ENCODE data around the gene RHOBTB1.

The RHOBTB1 gene

GRCh38 chr10:60913657-60914056 lies 30.3 kb downstream of the RHOBTB1 start:
- no peaks in the 10 kb centered on the region for H4K20me1 ChIP-seq (ENCODE audit: insufficient read depth, low read length, poor library complexity, severe bottlenecking)
- H3K9me3 ChIP-seq (ENCODE audit: insufficient read depth, low read depth, low read length): no peaks in the 10 kb centered on the region
- no peaks in the 10 kb centered on the region for H3K9me2 ChIP-seq (replicated peaks; ENCODE audit: low read depth, low read length)
- no peak overlapping the region for H3K9ac ChIP-seq (ENCODE audit: low read depth, low read length, poor library complexity, severe bottlenecking)
- no peak overlapping the region for H3K4me2 ChIP-seq (ENCODE audit: low read depth, low read length, poor library complexity, severe bottlenecking)
- H3K79me2 ChIP-seq (ENCODE audit: insufficient read depth, low read length): no peaks in the 10 kb centered on the region
- H3K27me3 ChIP-seq (ENCODE audit: insufficient read depth, low read length, poor library complexity, severe bottlenecking): no peaks in the 10 kb centered on the region
- TF ChIP-seq EZH2phosphoT487 (IDR thresholded peaks at IDR 0.05; ENCODE audit: borderline replicate concordance) (no peak), CTCF (conservative IDR thresholded peaks at IDR 0.05; ENCODE audit: low read length) (no peak)
- peaks cover 12% of the 10 kb centered on the region for H3K4me1 ChIP-seq (ENCODE audit: insufficient read depth, low read length, poor library complexity, severe bottlenecking)
- 0 out of 2 replicates have a peak, but pooled peaks cover 3% of the 10 kb centered on the region for H3F3A ChIP-seq (ENCODE audit: low read depth)
- no peaks in the 10 kb centered on the region for H3K36me3 ChIP-seq (ENCODE audit: insufficient read depth, low read length)
- no peak overlapping the region for H2AFZ ChIP-seq (ENCODE audit: low read length)
- H3K4me3 ChIP-seq (ENCODE audit: low read length, poor library complexity, severe bottlenecking): no peak overlapping the region

- Histone ChIP-seq H3K9ac (ENCODE audit: low read depth, low read length, poor library complexity, severe bottlenecking) (no peak overlapping the region), H3K36me3 (ENCODE audit: insufficient read depth, low read length) (no peaks in the 10 kb centered on the region), H3K9me2 (replicated peaks; ENCODE audit: low read depth, low read length) (no peaks in the 10 kb centered on the region), H4K20me1 (ENCODE audit: insufficient read depth, low read length, poor library complexity, severe bottlenecking) (no peaks in the 10 kb centered on the region), H3K4me2 (ENCODE audit: low read depth, low read length, poor library complexity, severe bottlenecking) (no peak overlapping the region), H3K9me3 (ENCODE audit: insufficient read depth, low read depth, low read length) (no peaks in the 10 kb centered on the region), H2AFZ (ENCODE audit: low read length) (no peak overlapping the region), H3K4me1 (ENCODE audit: insufficient read depth, low read length, poor library complexity, severe bottlenecking) (peaks cover 12% of the 10 kb centered on the region), H3K4me3 (ENCODE audit: low read length, poor library complexity, severe bottlenecking) (no peak overlapping the region), H3K79me2 (ENCODE audit: insufficient read depth, low read length) (no peaks in the 10 kb centered on the region), H3F3A (ENCODE audit: low read depth) (0 out of 2 replicates have a peak, but pooled peaks cover 3% of the 10 kb centered on the region), H3K27me3 (ENCODE audit: insufficient read depth, low read length, poor library complexity, severe bottlenecking) (no peaks in the 10 kb centered on the region)
- no peak for TF ChIP-seq CTCF (conservative IDR thresholded peaks at IDR 0.05; ENCODE audit: low read length)
These were observed 30.9 kb downstream of the RHOBTB1 start for GRCh38 chr10:60913071-60913470.

- no peaks in the 10 kb centered on the region for H3K36me3 ChIP-seq (ENCODE audit: insufficient read depth, low read length)
- TF ChIP-seq CTCF (conservative IDR thresholded peaks at IDR 0.05; ENCODE audit: low read length) (no peak), EZH2phosphoT487 (IDR thresholded peaks at IDR 0.05; ENCODE audit: borderline replicate concordance) (no peak)
- H3F3A ChIP-seq (ENCODE audit: low read depth): 0 out of 2 replicates have a peak, but pooled peaks cover 3% of the 10 kb centered on the region
- no peaks in the 10 kb centered on the region for H3K27me3 ChIP-seq (ENCODE audit: insufficient read depth, low read length, poor library complexity, severe bottlenecking)
- no peak overlapping the region for H3K9ac ChIP-seq (ENCODE audit: low read depth, low read length, poor library complexity, severe bottlenecking)
- H3K4me3 ChIP-seq (ENCODE audit: low read length, poor library complexity, severe bottlenecking): no peak overlapping the region
- peaks cover 12% of the 10 kb centered on the region for H3K4me1 ChIP-seq (ENCODE audit: insufficient read depth, low read length, poor library complexity, severe bottlenecking)
- 0 out of 2 replicates have a peak, but pooled peaks cover 3% of the 10 kb centered on the region for H3K9me3 ChIP-seq (ENCODE audit: insufficient read depth, low read depth, low read length)
- no peak overlapping the region for H2AFZ ChIP-seq (ENCODE audit: low read length)
- no peak overlapping the region for H3K4me2 ChIP-seq (ENCODE audit: low read depth, low read length, poor library complexity, severe bottlenecking)
- H4K20me1 ChIP-seq (ENCODE audit: insufficient read depth, low read length, poor library complexity, severe bottlenecking): no peaks in the 10 kb centered on the region
- no peaks in the 10 kb centered on the region for H3K79me2 ChIP-seq (ENCODE audit: insufficient read depth, low read length)
- no peaks in the 10 kb centered on the region for H3K9me2 ChIP-seq (replicated peaks; ENCODE audit: low read depth, low read length)
These were observed 32.3 kb downstream of the RHOBTB1 start for GRCh38 chr10:60911715-60912114.

Data from Loucy (cell line).